TTC549 (cell line): ENCODE data around the gene PLD3.

Experiments used
- FAIRE-seq: peaks from 2 replicates; lab custom pipeline; 2012; peaks lifted over from hg19 to GRCh38; lab: Jason Lieb, UNC

The PLD3 gene

DNA sequence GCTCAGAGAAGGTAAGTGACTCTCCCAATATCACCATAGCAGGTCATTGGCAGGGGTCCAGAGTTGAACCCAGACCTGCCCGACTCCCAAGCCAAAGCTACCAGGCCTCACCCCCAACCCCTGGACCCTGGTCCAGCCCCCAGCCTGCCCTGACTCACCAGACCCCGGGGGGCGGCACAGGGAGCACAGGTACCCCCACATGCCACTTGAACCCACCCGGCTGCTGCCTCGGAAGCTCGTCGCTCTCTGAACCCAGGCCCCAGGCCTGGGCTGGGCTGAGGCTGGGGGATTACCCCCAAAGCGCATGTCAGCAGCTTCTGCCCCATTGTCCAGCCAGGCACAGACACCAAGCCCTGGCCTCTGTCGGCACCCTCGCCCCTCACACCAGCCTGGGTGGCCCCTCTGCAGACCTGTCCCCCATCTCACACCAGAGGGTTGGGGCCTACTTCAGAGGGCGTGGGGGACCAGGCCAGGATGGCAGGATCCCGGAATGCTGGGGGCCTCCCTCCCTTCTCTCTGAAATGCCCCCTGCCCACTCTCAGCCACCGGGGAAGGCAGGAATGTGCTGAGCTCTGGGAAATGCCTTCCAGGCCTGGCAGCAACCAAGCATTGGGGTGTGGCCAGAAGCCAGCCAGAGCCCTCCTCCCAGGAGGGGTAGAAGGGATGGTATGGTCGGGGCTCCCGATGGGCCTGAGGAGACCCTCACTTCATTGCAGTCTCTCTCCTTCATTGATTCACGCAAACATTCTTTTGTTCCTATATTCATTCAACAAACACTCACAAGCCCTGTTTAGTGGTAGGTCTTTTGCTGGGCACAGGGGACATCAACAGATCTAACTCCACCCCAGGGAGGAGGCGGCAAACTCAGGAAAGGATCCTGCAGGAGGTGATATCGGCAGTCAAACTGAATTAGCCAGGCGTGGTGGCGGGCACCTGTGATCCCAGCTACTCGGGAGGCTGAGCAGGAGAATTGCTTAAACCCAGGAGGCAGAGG, 66.3 kb downstream of the PLD3 start:
- no peak for FAIRE-seq

DNA sequence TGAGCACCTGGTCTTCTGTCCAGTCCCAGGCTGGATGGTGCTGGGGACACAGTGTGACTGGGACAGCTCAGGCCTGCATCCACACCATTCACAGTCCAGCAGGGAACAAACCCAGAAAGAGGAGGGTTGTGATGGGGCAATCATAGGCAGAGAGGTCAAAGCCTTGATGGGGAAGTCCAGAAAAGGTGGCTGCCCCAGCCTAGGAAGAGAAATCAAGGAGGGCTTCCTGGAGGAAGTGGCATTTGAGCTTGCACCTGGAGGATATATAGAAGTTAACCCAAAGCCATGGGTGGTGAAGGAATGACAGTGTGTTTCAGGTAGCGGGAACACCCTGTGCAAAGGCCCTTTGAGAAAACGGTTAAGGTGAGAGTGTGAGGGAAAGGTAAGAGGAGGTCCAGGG, 67.3 kb downstream of the PLD3 start:
- no peak for FAIRE-seq

DNA sequence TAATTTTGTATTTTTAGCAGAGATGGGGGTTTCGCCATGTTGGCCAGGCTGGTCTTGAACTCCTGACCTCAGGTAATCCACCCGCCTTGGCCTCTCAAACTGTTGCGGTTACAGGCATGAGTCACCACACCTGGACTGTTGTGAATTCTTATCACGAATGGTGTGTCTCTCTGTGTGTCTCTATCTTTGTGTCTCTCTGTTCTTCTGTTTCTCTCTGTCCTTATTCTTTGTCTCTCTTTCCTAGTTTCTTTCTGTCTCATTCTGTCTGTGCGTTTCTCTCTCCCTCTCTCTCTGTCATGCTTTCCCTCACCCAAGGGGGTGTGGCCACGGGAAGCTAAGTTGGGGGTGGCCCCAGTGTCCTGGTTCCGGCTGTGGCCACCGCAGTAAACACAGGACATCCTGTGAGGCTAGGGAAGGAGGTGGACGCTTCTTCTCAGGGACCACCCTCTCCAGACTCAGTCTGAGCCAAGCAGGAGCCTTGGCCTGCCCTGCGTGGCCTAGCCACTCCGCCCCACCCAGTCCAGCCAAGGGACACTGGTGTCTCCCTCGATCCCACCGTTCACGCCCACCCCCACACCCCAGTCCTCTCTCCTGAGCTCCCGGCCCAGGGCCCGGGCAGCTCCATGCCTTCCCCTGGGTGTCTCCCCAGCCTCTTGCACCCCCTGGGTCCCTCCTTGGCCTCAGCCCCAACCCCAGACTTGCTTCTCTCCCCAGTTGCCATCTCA, 68.6 kb downstream of the PLD3 start:
- FAIRE-seq = peak; percentile 63

DNA sequence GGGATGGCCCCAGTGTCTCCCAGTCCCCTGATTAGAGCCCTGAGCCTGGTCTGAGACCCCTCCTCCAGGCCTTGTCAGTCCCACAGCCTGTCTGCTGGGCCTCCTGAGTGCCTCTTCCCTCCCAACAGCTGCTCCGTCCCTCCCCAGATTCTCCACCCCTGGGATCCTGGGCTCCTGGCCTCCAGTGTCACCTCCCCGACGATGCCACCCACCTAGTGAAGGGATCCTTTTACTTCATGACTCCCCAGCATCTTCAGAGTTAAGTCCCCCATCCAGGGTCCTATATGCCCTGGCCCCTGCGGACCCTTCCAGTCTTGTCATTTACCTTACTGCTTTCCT, 69.1 kb downstream of the PLD3 start:
- FAIRE-seq = no peak

DNA sequence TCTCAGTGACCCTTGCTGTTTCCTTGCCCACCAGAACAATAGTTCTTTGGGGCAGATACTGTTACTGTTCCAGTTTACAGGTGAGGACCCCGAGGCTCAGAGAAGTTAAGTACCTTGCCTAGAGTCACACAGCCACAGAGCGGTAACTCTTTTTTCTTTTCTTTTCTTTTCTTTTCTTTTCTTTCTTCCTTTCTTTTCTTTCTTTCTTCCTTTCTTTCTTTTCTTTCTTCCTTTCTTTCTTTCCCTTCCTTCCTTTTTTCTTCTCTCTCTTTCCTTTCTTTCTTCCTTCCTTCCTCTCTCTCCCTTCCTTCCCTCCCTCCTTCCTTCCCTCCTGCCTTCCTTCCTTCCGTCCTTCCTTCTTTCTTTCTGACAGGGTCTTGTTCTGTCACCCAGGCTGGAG, 69.5 kb downstream of the PLD3 start:
- FAIRE-seq = no peak

DNA sequence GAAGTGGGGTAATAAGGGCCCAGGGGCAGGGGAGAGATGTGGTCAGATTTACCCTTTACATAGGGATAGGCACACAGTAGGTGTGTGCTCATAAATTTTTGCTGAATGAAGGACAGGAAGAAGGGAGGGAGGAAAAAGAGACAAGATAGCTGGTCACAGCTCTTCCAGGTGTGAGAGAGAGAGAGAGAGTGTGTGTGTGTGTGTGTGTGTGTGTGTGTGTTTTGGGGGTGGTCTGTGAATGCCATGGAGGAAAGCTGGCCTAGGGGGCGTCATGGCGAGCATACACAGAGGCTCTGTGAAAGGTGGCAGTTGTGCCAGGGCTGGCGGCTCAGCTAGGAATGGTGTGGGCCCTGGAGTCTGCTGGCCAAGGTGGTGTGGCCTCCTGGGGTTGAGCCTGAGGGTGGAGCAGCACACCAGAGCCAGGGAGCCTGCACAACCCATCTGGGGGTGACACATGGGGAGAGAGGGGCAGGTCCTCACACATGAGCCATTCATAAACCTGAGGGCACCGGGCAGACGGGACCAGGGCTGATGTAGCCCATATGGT, 70.6 kb downstream of the PLD3 start:
- no peak for FAIRE-seq

DNA sequence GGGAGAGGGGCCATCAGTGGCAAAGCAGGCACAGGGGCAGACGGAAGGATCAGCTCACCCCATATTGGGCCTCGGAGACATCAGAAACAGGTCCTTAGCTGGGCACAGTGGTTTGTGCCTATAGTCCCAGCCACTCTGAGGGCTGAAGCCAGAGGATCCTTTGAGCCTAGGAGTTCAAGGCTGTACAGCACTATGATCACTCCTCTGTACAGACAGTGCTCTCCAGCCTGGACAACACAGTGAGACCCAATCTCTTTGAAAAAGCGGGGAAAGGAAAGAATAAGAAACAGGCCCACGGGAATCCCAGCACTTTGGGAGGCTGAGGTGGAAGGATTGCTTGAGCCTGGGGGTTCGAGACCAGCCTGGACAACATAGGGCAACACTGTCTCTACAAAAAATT, 71.3 kb downstream of the PLD3 start:
- FAIRE-seq = no peak

DNA sequence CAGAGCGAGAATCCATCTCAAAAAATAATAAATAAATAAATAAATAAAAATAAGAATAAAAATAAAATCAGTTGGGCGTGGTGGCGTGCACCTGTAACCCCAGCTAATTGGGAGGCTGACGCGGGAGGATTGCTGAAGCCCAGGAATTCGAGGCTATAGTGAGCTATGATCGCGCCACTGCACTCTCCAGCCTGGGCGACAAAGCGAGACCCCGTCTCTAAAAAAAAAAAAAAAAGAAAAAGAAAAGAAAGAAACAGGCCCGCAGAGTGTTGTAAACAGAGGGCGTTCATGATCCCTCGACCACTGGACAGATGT, 71.9 kb downstream of the PLD3 start:
- FAIRE-seq = no peak

DNA sequence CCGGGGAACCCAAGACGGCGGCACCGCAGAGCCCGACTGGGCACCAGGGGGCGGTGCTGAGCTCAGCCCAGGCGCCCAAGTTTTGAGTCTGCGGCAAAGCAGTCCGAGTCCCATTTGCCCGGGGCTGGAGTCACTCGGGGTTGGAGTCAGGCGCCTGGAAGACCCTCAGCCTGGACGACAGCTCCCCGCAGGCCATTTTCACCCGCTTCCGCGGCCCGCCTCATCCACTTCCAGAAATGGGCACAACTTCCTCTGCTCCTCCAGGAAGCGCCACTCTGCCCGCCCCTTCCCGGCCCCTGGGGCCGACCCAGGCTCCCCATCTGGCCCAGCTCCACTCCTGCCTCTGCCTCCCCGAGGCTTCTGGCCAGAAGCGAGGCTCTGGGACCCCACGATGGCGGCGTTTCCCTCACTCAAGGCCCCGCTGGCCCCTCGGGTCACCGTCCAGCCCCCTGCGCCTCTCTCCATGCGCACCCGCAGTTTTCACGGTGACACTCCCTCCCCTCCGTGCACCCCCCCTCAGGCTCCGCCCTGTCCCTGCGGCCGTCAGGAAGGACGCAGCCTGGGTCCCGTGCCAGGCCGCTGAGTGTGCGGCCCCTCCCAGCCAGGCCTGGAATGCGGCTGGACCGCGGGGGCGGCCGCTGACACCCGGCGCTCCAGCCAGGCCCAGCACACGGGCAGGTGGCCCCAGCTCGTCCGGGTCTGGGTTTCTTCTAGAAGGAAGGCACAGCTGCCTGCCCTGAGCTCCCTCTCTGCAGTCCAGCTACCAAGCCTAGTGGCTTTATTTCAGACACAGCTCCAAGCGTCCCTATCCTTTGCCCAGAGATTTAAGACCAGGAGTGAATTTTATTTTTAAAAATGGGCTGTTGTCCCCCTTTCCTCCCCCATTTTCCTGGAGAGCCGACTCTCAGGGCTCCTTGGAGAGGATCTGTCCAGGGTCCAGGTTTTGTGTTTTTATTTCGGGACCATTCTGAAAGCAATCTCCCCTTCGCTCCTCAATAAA, 72.6 kb downstream of the PLD3 start:
- FAIRE-seq = no peak

DNA sequence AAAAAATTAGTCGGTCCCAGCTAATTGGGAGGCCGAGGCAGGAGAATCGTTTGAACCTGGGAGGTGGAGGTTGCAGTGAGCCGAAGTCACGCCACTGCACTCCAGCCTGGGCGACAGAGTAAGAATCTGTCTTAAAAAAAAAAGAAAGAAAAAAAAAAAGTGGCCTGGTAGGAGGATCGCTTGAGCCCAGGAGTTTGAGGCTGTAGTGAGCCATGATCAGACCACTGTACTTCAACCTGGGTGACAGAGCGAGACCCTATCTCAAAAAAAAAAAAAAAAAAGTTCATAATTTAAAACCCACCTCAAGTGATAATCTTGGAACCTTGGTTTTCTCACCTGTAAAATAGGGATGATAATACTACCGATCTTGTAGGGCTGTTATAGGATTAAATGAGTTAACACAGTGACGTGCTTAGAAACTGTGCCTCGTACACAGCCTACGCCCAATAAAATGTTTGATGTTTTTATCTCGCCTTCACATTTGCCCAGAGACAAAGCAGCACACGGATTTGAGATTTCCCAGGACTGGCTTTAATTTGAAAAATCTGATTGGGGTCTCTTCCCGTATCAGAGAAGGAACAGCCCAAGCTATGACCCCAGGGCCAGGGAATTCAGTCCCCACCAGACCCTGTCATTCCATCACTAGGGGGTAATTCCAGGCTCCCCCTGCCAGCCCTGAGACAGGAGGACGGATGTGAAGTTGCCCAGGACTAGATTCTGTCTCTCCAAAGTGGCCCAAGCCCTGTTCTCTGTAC, 73.7 kb downstream of the PLD3 start:
- FAIRE-seq = no peak

DNA sequence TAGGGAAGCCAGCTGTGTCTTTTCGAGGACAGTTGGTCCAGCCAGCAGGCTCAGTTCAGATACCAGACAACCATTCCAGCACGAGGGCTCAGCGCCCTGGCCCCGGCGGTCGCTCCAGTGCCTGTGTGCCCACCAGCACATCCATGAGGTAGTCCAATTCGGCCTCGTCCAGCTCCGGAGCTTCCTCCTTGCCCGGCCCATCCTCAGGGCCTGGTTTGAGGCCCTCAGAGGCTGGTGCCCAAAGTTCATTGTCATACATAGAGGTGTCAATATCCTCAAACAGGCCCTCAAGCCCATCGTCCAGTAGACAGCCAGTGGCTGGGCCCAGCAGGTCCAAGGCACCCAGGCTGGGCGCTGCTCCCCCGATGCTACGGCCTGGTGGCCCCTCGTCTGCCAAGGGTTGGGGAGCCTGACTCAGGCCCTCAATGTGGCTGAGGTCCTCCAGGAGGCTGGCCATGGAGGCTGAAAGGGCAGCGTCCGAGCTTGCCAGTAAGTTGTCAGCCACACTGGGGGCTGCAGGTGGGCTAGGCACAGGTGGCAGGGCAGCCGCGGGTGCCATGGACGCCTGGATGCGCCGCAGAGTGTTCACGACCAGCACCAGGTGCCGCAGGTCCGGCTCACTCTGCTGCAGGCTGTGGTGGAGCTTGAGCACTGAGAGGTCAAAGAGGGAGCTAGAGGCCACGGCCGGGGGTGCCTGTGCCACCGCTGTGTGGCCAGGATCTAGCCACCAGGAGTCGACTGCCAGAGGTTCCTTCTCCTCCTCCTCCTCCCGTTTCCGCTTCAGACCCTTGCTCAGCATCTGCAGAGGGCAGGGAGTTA, 74.5 kb downstream of the PLD3 start:
- no peak for FAIRE-seq

DNA sequence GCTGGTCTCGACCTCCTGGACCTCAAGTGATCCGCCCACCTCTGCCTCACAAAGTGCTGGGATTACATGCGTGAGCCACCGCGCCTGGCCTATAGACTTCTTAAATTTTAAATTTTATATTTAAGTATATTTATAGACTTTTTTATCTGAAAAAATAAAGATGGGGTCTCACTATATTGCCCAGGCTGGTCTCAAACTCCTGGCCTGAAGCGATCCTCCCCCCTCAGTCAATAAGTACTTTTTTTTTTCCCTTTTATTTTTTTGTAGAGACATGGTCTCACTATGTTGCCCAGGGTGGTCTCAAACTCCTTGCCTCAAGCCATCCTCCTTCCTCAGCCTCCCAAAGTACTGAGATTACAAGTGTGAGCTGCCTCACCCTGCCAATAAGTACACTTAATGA, 75.4 kb downstream of the PLD3 start:
- no peak for FAIRE-seq

DNA sequence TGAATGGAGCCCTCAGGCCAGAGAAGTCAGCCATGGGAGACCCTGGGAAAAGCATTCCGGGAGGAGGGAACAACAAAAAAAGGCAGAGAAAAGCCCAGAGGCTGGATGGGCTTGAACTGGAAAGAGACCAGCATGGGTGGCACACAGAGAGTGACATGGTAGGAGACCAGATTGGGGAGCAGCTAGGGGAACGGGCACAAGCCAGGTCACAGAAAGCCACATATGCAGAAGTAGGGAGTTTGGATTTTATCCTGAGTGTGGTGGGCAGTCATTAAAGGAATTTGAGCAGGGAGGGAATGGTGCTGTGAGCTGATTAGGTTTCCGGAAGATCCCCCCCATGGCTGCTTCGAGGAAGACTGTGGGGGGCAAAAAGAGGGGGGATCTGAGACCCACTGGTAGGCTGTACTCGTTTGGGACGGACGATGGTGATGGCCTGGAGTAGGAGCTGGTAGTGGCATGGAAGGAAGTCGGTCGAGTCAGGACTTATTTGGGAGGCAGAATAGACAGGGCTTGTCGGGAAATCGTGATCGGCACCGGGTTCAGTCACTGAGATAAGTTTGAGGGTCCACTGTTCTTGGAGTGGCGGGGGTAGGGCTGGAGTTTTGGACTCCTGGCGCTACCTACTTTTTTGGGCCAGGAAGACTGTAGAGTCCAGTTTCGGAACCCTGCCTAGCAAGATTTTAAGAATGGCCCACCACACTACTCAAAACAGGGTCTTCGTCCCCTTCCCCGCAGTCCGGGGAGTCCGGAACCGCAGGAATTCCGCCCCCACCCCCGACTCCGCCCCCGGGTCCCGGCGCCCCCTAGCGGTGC, 76.3 kb downstream of the PLD3 start:
- FAIRE-seq = no peak

DNA sequence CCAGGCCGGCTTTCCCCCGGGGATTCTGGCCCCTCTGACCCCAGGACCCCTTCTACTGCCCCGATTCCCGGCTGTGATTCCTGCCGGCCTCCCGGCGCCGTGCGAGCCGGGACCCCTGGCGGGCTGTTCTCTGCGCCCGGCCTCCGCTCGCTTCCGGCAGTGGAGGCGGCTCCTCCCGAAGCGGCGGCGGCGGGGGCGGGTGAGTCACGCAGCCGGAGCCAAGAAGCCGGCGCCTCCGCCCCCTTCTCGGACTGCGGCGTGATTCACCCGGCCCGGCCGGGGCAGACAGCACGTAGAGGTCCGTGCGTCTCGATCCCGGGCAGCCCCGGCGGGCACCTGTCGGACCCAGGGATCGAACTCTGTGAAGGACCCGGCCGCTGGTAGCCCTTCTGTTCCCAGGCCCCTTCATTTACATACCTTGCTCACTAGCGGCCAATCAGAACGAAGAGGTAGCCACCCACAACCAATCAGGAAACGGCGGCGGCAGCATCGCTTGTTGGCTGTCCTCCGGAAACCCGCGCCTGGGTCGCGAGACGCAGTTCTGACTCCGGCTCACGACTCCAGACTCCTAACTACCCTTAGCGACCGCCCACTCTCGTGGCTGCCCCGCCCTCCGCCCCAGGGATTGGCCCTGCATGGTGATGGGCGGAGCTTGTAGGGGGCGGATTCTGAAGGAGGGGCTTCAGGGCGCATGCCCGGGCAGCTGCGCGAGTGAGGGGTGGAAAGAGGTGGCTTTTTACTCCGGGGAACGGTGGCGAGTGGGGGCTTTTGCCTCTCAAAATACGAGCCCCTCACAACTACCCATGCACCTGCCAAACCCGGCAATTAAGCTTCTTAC, 77.2 kb downstream of the PLD3 start, which contains the start of gene SERTAD1:
Gene SERTAD1, minus strand, starts transcription at position 543 of the 838 bp plus-strand sequence. CDS start 2,446 bp downstream, outside the sequence.
- peak; percentile 94 for FAIRE-seq
